ENCODE measurements around the gene SLX1A.
A peak's percentile ranks its signal among the peaks of the same experiment; 100 is the strongest.
"Not testable (repeated sequence)": the region's sequence is repeated elsewhere in the genome, so short reads cannot be mapped to it uniquely, and the experiment has no call there.

Gene SLX1A

DNA sequence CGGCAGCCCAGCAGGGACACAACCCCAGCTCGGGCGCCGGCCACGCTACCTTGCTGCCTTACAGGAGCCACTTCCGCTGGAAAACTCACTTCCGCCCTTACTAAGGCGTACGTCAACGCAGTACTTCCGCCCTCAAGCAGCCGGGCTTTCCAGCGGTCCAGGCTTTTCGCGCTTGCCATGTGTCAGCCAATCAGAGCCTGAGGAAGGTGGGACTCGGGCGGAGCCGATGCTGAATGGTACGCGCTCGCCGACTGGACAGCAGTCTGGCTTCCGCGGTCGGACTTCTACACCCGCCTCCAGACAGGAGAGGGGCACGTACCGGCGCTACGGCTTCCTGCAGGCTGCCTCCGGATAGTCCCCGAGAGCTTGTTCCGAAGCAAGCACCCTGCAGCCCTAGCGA lies at the start of gene SLX1A, which contains the start of gene BOLA2B:
Gene SLX1A (plus strand): TSS at position 261 of the 400 bp plus-strand sequence. CDS start 210 bp downstream, outside the sequence.
Gene BOLA2B (minus strand): TSS at position 52 of the 400 bp plus-strand sequence. CDS start 71 bp downstream, outside the sequence.
- not testable (repeated sequence) for DNase-seq (ENCODE audit: low read depth)

DNA sequence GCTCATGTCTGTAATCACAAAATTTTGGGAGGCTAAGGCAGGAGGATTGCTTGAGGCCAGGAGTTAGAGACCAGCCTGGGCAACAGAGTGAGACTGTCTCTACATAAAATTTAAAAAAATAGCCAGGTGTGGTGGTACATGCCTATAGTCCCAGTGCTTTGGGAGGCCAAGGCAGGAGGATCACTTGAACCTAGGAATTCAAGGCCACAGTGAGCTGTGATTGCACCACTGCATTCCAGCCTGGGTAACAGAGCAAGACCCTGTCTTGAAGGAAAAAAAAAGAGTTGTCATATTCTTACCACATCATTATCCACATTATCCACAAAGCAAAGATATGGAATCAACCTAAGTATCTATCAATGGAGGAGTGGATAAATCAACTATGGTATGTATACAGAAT lies 49.7 kb upstream of the SLX1A start:
- DNase-seq (ENCODE audit: low read depth), result no peak

DNA sequence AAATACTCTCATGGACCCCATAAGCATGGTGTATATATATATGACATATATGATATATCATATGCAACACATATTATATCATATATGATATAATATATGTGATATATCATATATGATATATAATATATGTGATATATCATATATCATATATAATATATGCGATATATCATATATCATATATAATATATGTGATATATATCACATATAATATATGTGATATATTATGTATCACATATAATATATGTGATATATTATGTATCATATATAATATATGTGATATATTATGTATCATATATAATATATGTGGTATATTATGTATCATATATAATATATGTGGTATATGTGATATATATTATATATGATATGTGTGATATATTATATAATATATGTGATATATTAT lies 48.8 kb upstream of the SLX1A start:
- no peak for DNase-seq (ENCODE audit: low read depth)

GRCh38 chr16:30145657-30146056 lies 48.0 kb upstream of the SLX1A start:
- no peak for DNase-seq (ENCODE audit: low read depth)

DNA sequence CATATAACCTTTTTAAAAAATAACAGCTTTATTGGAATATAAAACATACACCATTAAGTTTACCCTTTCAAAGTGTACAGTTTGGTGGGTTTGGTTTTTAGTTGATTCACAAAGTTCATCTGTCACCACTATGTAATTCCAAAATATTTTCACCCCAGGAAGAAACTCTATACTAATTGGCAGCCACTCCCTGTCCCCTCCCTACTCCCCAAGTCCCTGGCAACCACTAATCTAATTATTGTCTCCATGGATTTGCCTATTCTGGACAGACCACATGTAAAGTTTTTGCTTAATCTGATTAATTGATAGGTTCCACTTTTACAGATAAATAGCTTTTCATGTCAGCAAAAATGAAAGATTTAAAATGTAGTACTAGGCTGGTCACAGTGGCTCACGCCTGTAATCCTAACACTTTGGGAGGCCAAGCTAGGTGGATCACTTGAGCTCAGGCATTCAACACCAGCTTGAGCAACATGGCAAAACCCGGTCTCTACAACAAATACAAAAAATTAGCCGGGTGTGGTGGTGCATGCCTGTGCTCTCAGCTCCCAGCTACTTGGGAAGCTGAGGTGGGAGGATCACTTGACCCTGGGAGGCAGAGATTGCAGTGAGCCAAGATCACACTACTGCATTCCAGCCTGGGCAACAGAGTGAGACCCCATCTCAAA lies 45.7 kb upstream of the SLX1A start:
- no peak for DNase-seq (ENCODE audit: low read depth)

DNA sequence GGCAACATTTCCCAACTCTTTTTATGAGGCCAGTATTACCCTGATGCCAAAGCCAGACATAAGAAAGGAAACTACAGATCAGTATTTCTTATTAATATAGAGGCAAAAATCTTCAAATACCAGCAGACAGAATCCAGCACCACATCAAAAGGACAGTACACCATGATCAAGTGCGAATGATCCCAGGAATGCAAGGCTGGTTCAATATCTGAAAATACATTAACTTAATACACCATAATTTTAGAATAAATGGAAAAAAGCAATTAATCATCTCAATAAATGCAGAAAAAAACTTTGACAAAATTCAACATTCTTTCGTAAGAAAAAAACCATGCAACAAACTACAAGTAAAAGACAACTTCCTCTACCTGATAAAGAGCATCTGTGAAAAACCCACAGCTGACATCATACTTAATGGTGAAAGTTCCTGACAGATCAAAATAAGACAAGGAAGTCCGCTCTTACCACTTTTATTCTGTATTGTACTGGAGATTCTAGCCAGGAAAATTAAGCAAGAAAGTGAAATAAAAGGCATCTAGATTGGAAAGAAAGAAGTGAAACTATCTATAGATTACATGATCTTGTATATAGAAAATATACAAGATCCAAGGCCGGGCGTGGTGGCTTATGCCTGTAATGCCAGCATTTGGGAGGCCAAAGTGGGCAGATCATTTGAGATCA lies 44.3 kb upstream of the SLX1A start:
- no peak for DNase-seq (ENCODE audit: low read depth)

- DNase-seq (ENCODE audit: low read depth), result no peak
Observed at GRCh38 chr16:30151091-30151490, 42.6 kb upstream of the SLX1A start.

- no peak for DNase-seq (ENCODE audit: low read depth)
Observed at GRCh38 chr16:30152517-30152916, 41.2 kb upstream of the SLX1A start.

DNA sequence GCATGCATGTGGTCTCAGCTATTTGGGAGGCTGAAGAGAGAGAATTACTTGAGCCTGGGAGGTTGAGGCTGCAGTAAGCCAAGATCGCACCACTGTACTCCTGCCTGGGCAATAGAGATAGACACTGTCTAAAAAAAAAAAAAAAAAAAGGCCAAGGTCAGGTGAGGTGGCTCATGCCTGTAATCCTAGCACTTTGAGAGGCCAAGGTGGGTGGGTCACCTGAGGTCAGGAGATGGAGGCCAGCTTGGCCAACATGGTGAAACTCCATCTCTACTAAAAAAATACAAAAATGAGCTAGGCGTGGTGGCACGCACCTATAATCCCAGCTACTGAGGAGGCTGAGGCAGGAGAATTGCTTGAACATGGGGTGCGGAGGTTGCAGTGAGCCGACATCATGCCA lies 38.5 kb upstream of the SLX1A start:
- no peak for DNase-seq (ENCODE audit: low read depth)

DNA sequence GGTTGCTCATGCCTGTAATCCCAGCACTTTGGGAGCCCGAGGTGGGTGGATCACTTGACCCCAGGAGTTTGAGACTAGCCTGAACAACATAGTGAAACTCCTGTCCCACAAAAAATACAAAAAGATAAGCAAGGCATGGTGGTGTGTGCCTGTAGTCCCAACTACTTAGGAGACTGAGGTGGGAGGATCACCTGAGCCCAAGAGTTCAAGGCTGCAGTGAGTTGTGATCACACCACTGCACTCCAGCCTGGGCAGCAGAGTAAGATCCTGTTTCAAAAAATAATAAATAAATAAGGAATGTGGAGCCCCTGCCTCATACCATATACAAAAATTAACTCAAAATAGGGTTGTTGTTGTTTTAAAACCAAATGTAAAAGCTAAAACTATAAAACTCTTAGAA lies 36.5 kb upstream of the SLX1A start:
- no peak for DNase-seq (ENCODE audit: low read depth)

- DNase-seq (ENCODE audit: low read depth), result no peak
Observed at GRCh38 chr16:30163538-30163937, 30.1 kb upstream of the SLX1A start.

- no peak for DNase-seq (ENCODE audit: low read depth)
Observed at GRCh38 chr16:30166202-30166902, 27.3 kb upstream of the SLX1A start.

- not testable (repeated sequence) for DNase-seq (ENCODE audit: low read depth)
Observed at GRCh38 chr16:30168746-30169145, 24.9 kb upstream of the SLX1A start.

DNA sequence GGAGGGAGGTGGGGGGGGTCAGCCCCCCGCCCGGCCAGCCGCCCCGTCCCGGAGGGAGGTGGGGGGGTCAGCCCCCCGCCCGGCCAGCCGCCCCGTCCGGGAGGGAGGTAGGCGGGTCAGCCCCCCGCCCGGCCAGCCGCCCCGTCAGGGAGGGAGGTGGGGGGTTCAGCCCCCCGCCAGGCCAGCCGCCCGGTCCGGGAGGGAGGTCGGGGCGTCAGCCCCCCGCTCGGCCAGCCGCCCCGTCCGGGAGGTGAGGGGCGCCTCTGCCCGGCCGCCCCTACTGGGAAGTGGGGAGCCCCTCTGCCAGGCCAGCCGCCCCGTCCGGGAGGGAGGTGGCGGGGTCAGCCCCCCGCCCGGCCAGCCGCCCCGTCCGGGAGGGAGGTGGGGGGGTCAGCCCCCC lies 24.3 kb upstream of the SLX1A start:
- not testable (repeated sequence) for DNase-seq (ENCODE audit: low read depth)

DNA sequence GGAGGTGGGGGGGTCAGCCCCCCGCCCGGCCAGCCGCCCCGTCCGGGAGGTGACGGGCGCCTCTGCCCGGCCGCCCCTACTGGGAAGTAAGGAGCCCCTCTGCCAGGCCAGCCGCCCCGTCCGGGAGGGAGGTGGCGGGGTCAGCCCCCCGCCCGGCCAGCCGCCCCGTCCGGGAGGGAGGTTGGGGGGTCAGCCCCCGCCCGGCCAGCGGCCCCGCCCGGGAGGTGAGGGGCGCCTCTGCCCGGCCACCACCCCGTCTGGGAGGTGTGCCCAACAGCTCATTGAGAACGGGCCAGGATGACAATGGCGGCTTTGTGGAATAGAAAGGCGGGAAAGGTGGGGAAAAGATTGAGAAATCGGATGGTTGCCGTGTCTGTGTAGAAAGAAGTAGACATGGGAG lies 23.5 kb upstream of the SLX1A start:
- DNase-seq (ENCODE audit: low read depth), result not testable (repeated sequence)

- no peak for DNase-seq (ENCODE audit: low read depth)
Observed at GRCh38 chr16:30173054-30173453, 20.6 kb upstream of the SLX1A start.

GRCh38 chr16:30176876-30177275 lies 16.8 kb upstream of the SLX1A start:
- DNase-seq (ENCODE audit: low read depth), result not testable (repeated sequence)

- DNase-seq (ENCODE audit: low read depth), result no peak
Observed at GRCh38 chr16:30179195-30179594, 14.5 kb upstream of the SLX1A start.

DNA sequence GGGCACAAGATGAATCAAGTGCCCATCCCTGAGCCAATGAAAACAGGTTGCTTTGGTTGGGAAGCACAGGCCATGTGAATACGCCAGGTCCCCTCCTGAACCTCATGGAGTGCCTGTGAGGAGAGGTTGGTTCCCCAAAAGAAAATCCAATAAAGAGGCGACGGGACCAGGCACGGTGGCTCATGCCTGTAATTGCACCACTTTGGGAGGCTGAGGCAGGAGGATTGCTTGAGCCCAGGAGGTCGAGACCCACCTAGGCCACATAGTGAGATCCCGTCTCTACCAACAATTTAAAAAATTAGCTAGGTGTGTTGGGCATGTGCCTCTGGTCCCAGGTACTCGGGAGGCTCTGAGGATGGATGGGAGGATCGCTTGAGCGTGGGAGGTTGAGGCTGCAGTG lies 13.7 kb upstream of the SLX1A start:
- no peak for DNase-seq (ENCODE audit: low read depth)

DNA sequence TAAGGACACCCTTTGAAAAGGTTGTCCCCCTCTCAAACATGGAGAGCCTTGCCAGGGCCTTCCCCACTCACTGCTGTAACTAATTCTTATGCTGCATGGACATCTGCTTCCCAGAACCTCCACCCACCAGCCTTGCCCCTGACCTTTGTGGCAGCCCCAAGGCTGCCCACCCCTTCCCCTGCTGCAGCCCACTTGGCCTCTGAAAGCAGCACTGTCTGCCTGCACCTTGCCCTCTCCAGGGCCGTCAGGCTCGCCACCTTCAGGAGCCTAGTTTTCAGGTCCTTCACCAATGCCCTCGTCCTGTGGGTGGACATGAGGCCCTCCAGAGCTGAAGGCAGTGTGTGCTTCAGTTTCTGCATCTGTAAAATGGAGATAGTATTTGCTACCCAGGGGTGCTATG lies 12.9 kb upstream of the SLX1A start:
- DNase-seq (ENCODE audit: low read depth), result no peak

DNA sequence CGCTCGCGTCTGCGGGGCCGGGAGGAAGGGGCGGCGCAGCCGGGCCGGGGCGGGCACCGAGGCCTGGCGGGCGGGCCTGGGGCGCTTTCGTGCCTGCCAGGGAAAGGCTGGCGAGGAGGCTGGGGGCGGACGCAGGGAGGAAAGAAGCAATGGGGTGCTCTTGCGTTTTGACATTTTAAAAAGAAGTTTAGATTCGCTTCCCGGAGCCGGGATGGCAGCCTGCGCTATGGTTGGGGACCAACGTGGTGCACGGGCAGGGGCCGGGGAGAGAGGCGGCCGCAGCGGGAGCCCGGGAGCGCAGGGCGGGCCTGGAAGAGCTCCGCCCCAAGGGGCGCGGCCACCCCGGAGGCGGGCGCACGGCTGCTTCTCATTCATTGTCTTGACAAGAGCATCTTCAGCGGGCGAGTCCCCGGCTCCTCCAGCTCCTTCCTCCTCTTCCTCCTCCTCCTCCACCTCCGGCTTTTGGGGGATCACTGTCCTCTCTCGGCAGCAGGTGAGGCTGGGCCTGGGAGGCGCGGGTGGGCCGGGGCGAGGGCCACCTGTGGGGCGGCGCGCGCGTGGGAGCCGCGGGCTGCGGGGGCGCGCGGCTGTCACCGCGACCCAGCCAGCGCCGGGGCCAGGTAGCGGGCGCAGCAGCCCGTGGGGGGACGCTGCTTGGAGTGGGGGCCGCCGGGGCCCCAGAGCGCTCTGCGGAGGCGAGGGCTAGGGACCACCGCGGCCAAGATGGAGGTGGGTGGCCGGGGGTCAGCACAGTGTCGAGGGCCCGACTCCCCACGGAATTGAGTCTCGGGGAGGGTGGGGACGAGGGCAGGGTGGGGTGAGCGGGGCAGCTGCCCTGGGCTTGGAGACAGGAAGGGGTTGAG lies 10.2 kb upstream of the SLX1A start, which contains the start of gene CORO1A:
Gene CORO1A (plus strand): TSS at position 370 of the 863 bp plus-strand sequence. CDS start 1,608 bp downstream, outside the sequence.
- DNase-seq (ENCODE audit: low read depth), result peak; percentile 77
